ENCODE results near the gene EIF1AD. TPM values are rescaled to one million over a fixed set of nuclear protein-coding genes. Genes with fewer than 3 reads are reported as not detected.
A peak's percentile ranks its signal among the peaks of the same experiment; 100 is the strongest.

The EIF1AD gene
- total RNA-seq, 1 donor from 2014 or later: 29.0 TPM

- no peak for DNase-seq
- intact Hi-C loops (cut with DNase I): no loop called here
- H3K27me3 ChIP-seq (ENCODE audit: low read depth): no peaks in the 10 kb centered on the region
- no peak overlapping the region for H3K27ac ChIP-seq
- no peaks in the 10 kb centered on the region for H3K4me1 ChIP-seq
- TF ChIP-seq CTCF (IDR thresholded peaks at IDR 0.05): no peak
- H3K36me3 ChIP-seq: peaks cover 59% of the 10 kb centered on the region
- no peaks in the 10 kb centered on the region for H3K9me3 ChIP-seq
- no peak overlapping the region for H3K4me3 ChIP-seq
- no peak for ATAC-seq
Measured at GRCh38 chr11:65977621-65978390, 24.2 kb downstream of the EIF1AD start.

GRCh38 chr11:65976216-65977176 lies 25.5 kb downstream of the EIF1AD start:
- no peak for DNase-seq

GRCh38 chr11:65975771-65976170 lies 26.2 kb downstream of the EIF1AD start:
- DNase-seq: no peak
- H3K27me3 ChIP-seq (ENCODE audit: low read depth): no peaks in the 10 kb centered on the region
- H3K27ac ChIP-seq: no peak overlapping the region
- no peaks in the 10 kb centered on the region for H3K4me1 ChIP-seq
- no peak overlapping the region for H3K4me3 ChIP-seq
- no peaks in the 10 kb centered on the region for H3K9me3 ChIP-seq
- TF ChIP-seq CTCF (IDR thresholded peaks at IDR 0.05): no peak
- H3K36me3 ChIP-seq: peaks cover 70% of the 10 kb centered on the region
- intact Hi-C loops (cut with DNase I): no loop called here
- no peak for ATAC-seq

More at GRCh38 chr11:65976216-65977176, 25.5 kb downstream of the EIF1AD start:
- Histone ChIP-seq H3K36me3 (peaks cover 70% of the 10 kb centered on the region), H3K27me3 (ENCODE audit: low read depth) (no peaks in the 10 kb centered on the region), H3K9me3 (no peaks in the 10 kb centered on the region), H3K4me1 (no peaks in the 10 kb centered on the region), H3K4me3 (no peak overlapping the region), H3K27ac (no peak overlapping the region)
- intact Hi-C loops (cut with DNase I): no loop called here
- peak in 1 of 2 donors; percentile 4 for ATAC-seq
- no peak for TF ChIP-seq CTCF (IDR thresholded peaks at IDR 0.05)

- intact Hi-C loops (cut with DNase I): no loop called here
Measured at GRCh38 chr11:65973439-65974110, 28.4 kb downstream of the EIF1AD start.

More at GRCh38 chr11:65973439-65974110, 28.4 kb downstream of the EIF1AD start:
- no peak for TF ChIP-seq CTCF (IDR thresholded peaks at IDR 0.05)
- H3K4me3 ChIP-seq: no peak overlapping the region
- ATAC-seq (no peak), DNase-seq (no peak)
- peaks cover 77% of the 10 kb centered on the region for H3K36me3 ChIP-seq
- no peaks in the 10 kb centered on the region for H3K9me3 ChIP-seq
- H3K27me3 ChIP-seq (ENCODE audit: low read depth): no peaks in the 10 kb centered on the region
- H3K4me1 ChIP-seq: peaks cover 17% of the 10 kb centered on the region
- no peak overlapping the region for H3K27ac ChIP-seq

All from lower lobe of right lung (tissue), 2 donors.